K562 (cell line): ENCODE data around the gene PCK2. TPM values are rescaled to one million over a fixed set of nuclear protein-coding genes. Genes with fewer than 3 reads are reported as not detected.

ENCODE experiments used
- ATAC-seq: fragments of 200-7000 bp; cut with Tn5 transposase; 3 replicates; pipeline ENCODE4 v1.9.1; 2020; ENCODE audit warnings: moderate library complexity
- BruUV-seq: library from RNA; stranded (reverse); fragments of 400-500 nt; replicated peaks from 2 replicates; lab custom pipeline; 2021; lab: Mats Ljungman, UMichigan
- CTCF ChIA-PET: fragments of 300-600 bp; formaldehyde crosslinking; extraction: SDS; loops from one replicate; lab custom pipeline; 2021; ENCODE audit warnings: low intra/inter-chr PET ratio; lab: Yijun Ruan, JAX
- POLR2A ChIA-PET: fragments of 300-600, 350-650 bp; sonication (Branson Sonifier 250); formaldehyde crosslinking; extraction: SDS; loops from one replicate; lab custom pipeline; 2021; ENCODE audit warnings: antibody characterized with exemption, inconsistent platforms; lab: Yijun Ruan, JAX
- DNase-seq, 4 experiments: peaks; one replicate each; pipeline versions ENCODE4 v3.0.0 to v3.0.0-alpha.2; 2011 to 2018; ENCODE audit warnings: low spot score in 3 of 4, mixed read lengths in 3 of 4; ENCODE audit errors: extremely low read depth in 1 of 4
- FAIRE-seq: peaks from 2 replicates; lab custom pipeline; 2011; peaks lifted over from hg19 to GRCh38; lab: Jason Lieb, UNC
- H2AFZ ChIP-seq: 2 replicates; pipeline ENCODE4 v1.6.0; 2011; ENCODE audit warnings: low read depth, low read length, control low read depth, inconsistent platforms
- H3K27ac ChIP-seq: fragments of 200-600 bp; 3 replicates; pipeline ENCODE4 v1.8.0; 2011; ENCODE audit warnings: low read depth, mild to moderate bottlenecking, control low read depth, inconsistent platforms, low read length, moderate library complexity, mixed read lengths; ENCODE audit errors: extremely low read depth
- H3K27me3 ChIP-seq, 2 experiments: fragments of 300-600 bp in 1 of 2; 2 replicates in 1 of 2; 3 replicates in 1 of 2; pipeline versions ENCODE4 v1.6.0 to v1.8.0; 2011; ENCODE audit warnings: inconsistent platforms in 2 of 2, low read length in 2 of 2, mild to moderate bottlenecking in 1 of 2, mixed read lengths in 1 of 2, moderate library complexity in 1 of 2; ENCODE audit not compliant: control insufficient read depth in 2 of 2, insufficient read depth in 2 of 2
- H3K36me3 ChIP-seq: fragments of 300-600 bp; 3 replicates; pipeline ENCODE4 v1.8.0; 2011; ENCODE audit warnings: mild to moderate bottlenecking, low read length, inconsistent platforms; ENCODE audit not compliant: control insufficient read depth, insufficient read depth
- H3K4me1 ChIP-seq, 2 experiments: fragments of 200-600 bp in 1 of 2; replicated peaks in 1 of 2; 2 replicates in 1 of 2; 3 replicates in 1 of 2; pipeline versions ENCODE4 v1.5.1 to v1.8.0; 2011; ENCODE audit warnings: inconsistent platforms in 2 of 2, low read length in 2 of 2, mild to moderate bottlenecking in 1 of 2, mixed read lengths in 1 of 2, moderate library complexity in 1 of 2; ENCODE audit not compliant: control insufficient read depth in 2 of 2, insufficient read depth in 2 of 2
- H3K4me2 ChIP-seq: 2 replicates; pipeline ENCODE4 v1.6.1; 2011; ENCODE audit warnings: low read length, control low read depth, inconsistent platforms, mixed read lengths; ENCODE audit not compliant: insufficient read depth
- H3K4me3 ChIP-seq: fragments of 200-600 bp; sonication (generic), shearing (Covaris generic); 2 replicates; pipeline ENCODE4 v1.5.1; 2016; ENCODE audit warnings: control low read depth, inconsistent platforms
- H3K79me2 ChIP-seq: fragments of 200-600 bp; 3 replicates; pipeline ENCODE4 v1.8.0; 2011; ENCODE audit warnings: low read length, inconsistent platforms; ENCODE audit not compliant: control insufficient read depth, insufficient read depth
- H3K9ac ChIP-seq, 2 experiments: 2 replicates each; pipeline versions ENCODE4 v1.6.0 to v1.6.1; 2011; ENCODE audit warnings: low read depth in 2 of 2, low read length in 2 of 2, control low read depth in 1 of 2, inconsistent platforms in 1 of 2, mild to moderate bottlenecking in 1 of 2, mixed read lengths in 1 of 2; ENCODE audit not compliant: insufficient read depth in 1 of 2
- H3K9me1 ChIP-seq: one replicate; pipeline ENCODE4 v1.6.0; 2011; ENCODE audit warnings: inconsistent platforms, mild to moderate bottlenecking, low read length, moderate library complexity; ENCODE audit not compliant: control insufficient read depth, insufficient read depth
- H3K9me3 ChIP-seq: replicated peaks from 2 replicates; pipeline ENCODE4 v1.5.1; 2011; ENCODE audit warnings: low read depth, low read length, inconsistent platforms; ENCODE audit not compliant: control insufficient read depth, insufficient read depth
- H4K20me1 ChIP-seq: replicated peaks from 2 replicates; pipeline ENCODE4 v1.6.1; 2011; ENCODE audit warnings: low read length, inconsistent platforms, mixed read lengths; ENCODE audit not compliant: control insufficient read depth, insufficient read depth
- BRD9 ChIP-seq: fragments of 450-650 bp; IDR thresholded peaks from 2 replicates; pipeline ENCODE4 v1.6.1; 2018; ENCODE audit warnings: low read depth; ENCODE audit not compliant: partially characterized antibody
- ZBTB8A ChIP-seq: fragments of 450-650 bp; IDR thresholded peaks from 2 replicates; pipeline ENCODE4 v1.6.1; 2018; ENCODE audit warnings: mild to moderate bottlenecking, moderate library complexity; ENCODE audit not compliant: partially characterized antibody
- ZZZ3 ChIP-seq: fragments of 450-650 bp; IDR thresholded peaks from 2 replicates; pipeline ENCODE4 v1.6.1; 2016; ENCODE audit warnings: antibody characterized with exemption, mild to moderate bottlenecking, moderate library complexity
- WGBS: fragments of 100-300 bp; shearing (Covaris generic); methylation state at CpG from one replicate; pipeline ENCODE4 v1.1.6; 2016; ENCODE audit warnings: low coverage, mixed read lengths; ENCODE audit not compliant: insufficient coverage; ENCODE audit errors: missing lambda C conversion rate; 5-methylcytosine and 5-hydroxymethylcytosine counted together
- in situ Hi-C: fragments of 300-500 bp; cut with MboI; formaldehyde crosslinking; loops from 4 replicates; pipeline ENCODE4 v1.15.0; 2018; ENCODE audit warnings: inconsistent platforms, mixed read lengths
- intact Hi-C: fragments of 100-400 bp; cut with micrococcal nuclease; formaldehyde crosslinking; loops from 2 replicates; pipeline ENCODE4 v1.14.2; 2022
- polyA plus RNA-seq, 8 experiments: library from polyadenylated mRNA; depleted of rRNA in 4 of 8; stranded (reverse) in 5 of 8; unstranded in 3 of 8; fragments of >200 nt; fragmentation: Nextera tagmentation in 2 of 8; fragmentation: Illumina TruSeq in 1 of 8; extraction: Ambion mirVana in 2 of 8; extraction: Trizol in 1 of 8; gene quantifications; 2 replicates each; pipeline versions ENCODE4 v1.2.1 to v1.2.3, GENCODE V29; 2011 to 2014; ENCODE audit warnings: inconsistent platforms in 1 of 8, missing spikeins in 1 of 8
- total RNA-seq, 7 experiments: library from RNA; depleted of rRNA in 6 of 7; stranded (reverse); fragments of >200 nt in 6 of 7; fragmentation: Illumina TruSeq in 2 of 7; extraction: Trizol in 2 of 7; gene quantifications; 2 replicates each; pipeline versions ENCODE4 v1.2.1 to v1.2.3, GENCODE V29; 2011 to 2021; ENCODE audit warnings: low replicate concordance in 1 of 7
- TF ChIP-seq, protein P1 (sequence below): fragments of 450-650 bp; IDR thresholded peaks from 2 replicates; pipeline ENCODE4 v1.6.1; 2016; ENCODE audit warnings: borderline replicate concordance

The PCK2 gene
- total and polyA plus RNA-seq, 9 of the 15 experiments (the other 6 are each of a cell fraction or from before 2014, with no cell fraction given) = 3.3 to 60.9 (median 30.4) TPM

GRCh38 chr14:24150567-24150966 lies 56.5 kb downstream of the PCK2 start:
- TF ChIP-seq ZZZ3 (no peak), ZBTB8A (no peak), BRD9 (no peak)
- TF ChIP-seq, protein P1, sequence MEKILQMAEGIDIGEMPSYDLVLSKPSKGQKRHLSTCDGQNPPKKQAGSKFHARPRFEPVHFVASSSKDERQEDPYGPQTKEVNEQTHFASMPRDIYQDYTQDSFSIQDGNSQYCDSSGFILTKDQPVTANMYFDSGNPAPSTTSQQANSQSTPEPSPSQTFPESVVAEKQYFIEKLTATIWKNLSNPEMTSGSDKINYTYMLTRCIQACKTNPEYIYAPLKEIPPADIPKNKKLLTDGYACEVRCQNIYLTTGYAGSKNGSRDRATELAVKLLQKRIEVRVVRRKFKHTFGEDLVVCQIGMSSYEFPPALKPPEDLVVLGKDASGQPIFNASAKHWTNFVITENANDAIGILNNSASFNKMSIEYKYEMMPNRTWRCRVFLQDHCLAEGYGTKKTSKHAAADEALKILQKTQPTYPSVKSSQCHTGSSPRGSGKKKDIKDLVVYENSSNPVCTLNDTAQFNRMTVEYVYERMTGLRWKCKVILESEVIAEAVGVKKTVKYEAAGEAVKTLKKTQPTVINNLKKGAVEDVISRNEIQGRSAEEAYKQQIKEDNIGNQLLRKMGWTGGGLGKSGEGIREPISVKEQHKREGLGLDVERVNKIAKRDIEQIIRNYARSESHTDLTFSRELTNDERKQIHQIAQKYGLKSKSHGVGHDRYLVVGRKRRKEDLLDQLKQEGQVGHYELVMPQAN = no peak
- ATAC-seq (no peak), FAIRE-seq (no peak), DNase-seq (no peak)
- in situ Hi-C loops = no loop called here
- ChIA-PET CTCF (no interaction called here), POLR2A (interaction anchor here (1.2 kb wide), 1 partner anchor 13 kb away, joined by 4 read pairs; no protein-coding TSS in a partner anchor)
- no peaks in the 10 kb centered on the region for H4K20me1 ChIP-seq
- H3K27me3 ChIP-seq = no peaks in the 10 kb centered on the region
- H3K27ac ChIP-seq = no peak overlapping the region
- H3K4me1 ChIP-seq = peaks cover 8 to 28% of the 10 kb centered on the region in 2 experiments; a peak in 4 of 5 replicates
- H3K9ac ChIP-seq = no peak overlapping the region
- H3K4me2 ChIP-seq = no peak overlapping the region
- H3K36me3 ChIP-seq = peaks cover 54% of the 10 kb centered on the region; the same call in 2 of the 3 replicates
- H3K9me1 ChIP-seq = peaks cover under 1% of the 10 kb centered on the region
- WGBS = 84% methylated on average over 5 of the region's 9 CpGs
- no peak overlapping the region for H2AFZ ChIP-seq
- H3K4me3 ChIP-seq = no peak overlapping the region
- intact Hi-C loops = no loop called here
- H3K9me3 ChIP-seq = no peaks in the 10 kb centered on the region
- peaks cover 23% of the 10 kb centered on the region for H3K79me2 ChIP-seq
- BruUV-seq = no TSS peak
